Mesenchymal stem cell (in vitro differentiated cells and primary cell): ENCODE measurements around the gene NPTN.
A peak's percentile ranks its signal among the peaks of the same experiment; 100 is the strongest.

Source experiments
- DNase-seq: peaks from one replicate; pipeline ENCODE4 v3.0.0-alpha.2; 2013
- H2AFZ ChIP-seq: one replicate; pipeline ENCODE4 v1.6.1; 2013; ENCODE audit warnings: low read depth, mild to moderate bottlenecking, control low read depth, inconsistent platforms, low read length, moderate library complexity
- H2AK5ac ChIP-seq: 2 replicates; pipeline ENCODE4 v1.6.1; 2013; ENCODE audit warnings: low read length, moderate library complexity, mild to moderate bottlenecking, inconsistent platforms; ENCODE audit not compliant: severe bottlenecking
- H2BK120ac ChIP-seq: one replicate; pipeline ENCODE4 v1.6.1; 2013; ENCODE audit warnings: low read depth, mild to moderate bottlenecking, inconsistent platforms, low read length, moderate library complexity
- H2BK12ac ChIP-seq, 2 experiments: one replicate each; pipeline ENCODE4 v1.6.1; 2013; ENCODE audit warnings: inconsistent platforms in 2 of 2, low read length in 2 of 2, mild to moderate bottlenecking in 2 of 2, moderate library complexity in 2 of 2, control low read depth in 1 of 2
- H2BK15ac ChIP-seq: one replicate; pipeline ENCODE4 v1.6.1; 2013; ENCODE audit warnings: mild to moderate bottlenecking, low read depth, inconsistent platforms; ENCODE audit not compliant: poor library complexity, severe bottlenecking
- H2BK5ac ChIP-seq: 2 replicates; pipeline ENCODE4 v1.6.1; 2013; ENCODE audit warnings: low read depth, mild to moderate bottlenecking, low read length, control low read depth, inconsistent platforms; ENCODE audit not compliant: poor library complexity, severe bottlenecking
- H3K14ac ChIP-seq, 2 experiments: one replicate each; pipeline ENCODE4 v1.6.1; 2013; ENCODE audit warnings: inconsistent platforms in 2 of 2, low read length in 2 of 2, control low read depth in 1 of 2, mild to moderate bottlenecking in 1 of 2, moderate library complexity in 1 of 2
- H3K18ac ChIP-seq, 2 experiments: one replicate each; pipeline ENCODE4 v1.6.1; 2013; ENCODE audit warnings: inconsistent platforms in 2 of 2, low read length in 2 of 2, control low read depth in 1 of 2, low read depth in 1 of 2, mild to moderate bottlenecking in 1 of 2
- H3K23ac ChIP-seq, 2 experiments: one replicate each; pipeline ENCODE4 v1.6.1; 2013; ENCODE audit warnings: inconsistent platforms in 2 of 2, low read length in 2 of 2, mild to moderate bottlenecking in 2 of 2, moderate library complexity in 2 of 2, control low read depth in 1 of 2
- H3K27ac ChIP-seq: 2 replicates; pipeline ENCODE4 v1.5.1; 2013; ENCODE audit warnings: mild to moderate bottlenecking, moderate library complexity, low read length, control low read depth, inconsistent platforms; ENCODE audit not compliant: poor library complexity, severe bottlenecking
- H3K27me3 ChIP-seq, 2 experiments: 2 replicates each; pipeline versions ENCODE4 v1.6.1 to v1.7.0; 2013; ENCODE audit warnings: low read length in 2 of 2, mild to moderate bottlenecking in 2 of 2, moderate library complexity in 2 of 2, control low read depth in 1 of 2, inconsistent platforms in 1 of 2; ENCODE audit not compliant: control insufficient read depth in 1 of 2, insufficient read depth in 1 of 2
- H3K36me3 ChIP-seq, 2 experiments: 2 replicates each; pipeline versions ENCODE4 v1.6.1 to v1.7.0; 2013; ENCODE audit warnings: low read length in 2 of 2, control low read depth in 1 of 2, inconsistent platforms in 1 of 2, low read depth in 1 of 2, mild to moderate bottlenecking in 1 of 2; ENCODE audit not compliant: insufficient read depth in 2 of 2, control insufficient read depth in 1 of 2
- H3K4ac ChIP-seq, 2 experiments: one replicate each; pipeline ENCODE4 v1.6.1; 2013; ENCODE audit warnings: inconsistent platforms in 2 of 2, low read length in 2 of 2, mild to moderate bottlenecking in 2 of 2, moderate library complexity in 2 of 2, control low read depth in 1 of 2, low read depth in 1 of 2
- H3K4me1 ChIP-seq: 2 replicates; pipeline ENCODE4 v1.6.1; 2013; ENCODE audit warnings: low read depth, low read length, control low read depth; ENCODE audit not compliant: control insufficient read depth, insufficient read depth
- H3K4me2 ChIP-seq: 2 replicates; pipeline ENCODE4 v1.6.1; 2013; ENCODE audit warnings: low read length, mild to moderate bottlenecking, inconsistent platforms; ENCODE audit not compliant: poor library complexity, severe bottlenecking
- H3K4me3 ChIP-seq, 2 experiments: 2 replicates each; pipeline versions ENCODE4 v1.5.1 to v1.7.0; 2013; ENCODE audit warnings: low read length in 2 of 2, mild to moderate bottlenecking in 2 of 2, control low read depth in 1 of 2, low read depth in 1 of 2; ENCODE audit not compliant: insufficient read depth in 1 of 2
- H3K79me1 ChIP-seq: replicated peaks from 2 replicates; pipeline ENCODE4 v1.6.1; 2013; ENCODE audit warnings: mild to moderate bottlenecking, control low read depth, low read length, inconsistent platforms; ENCODE audit not compliant: poor library complexity, severe bottlenecking
- H3K9ac ChIP-seq: 2 replicates; pipeline ENCODE4 v1.7.0; 2013; ENCODE audit warnings: mild to moderate bottlenecking, low read length, moderate library complexity
- H3K9me3 ChIP-seq: 2 replicates; pipeline ENCODE4 v1.7.0; 2013; ENCODE audit warnings: mild to moderate bottlenecking, low read length; ENCODE audit not compliant: control insufficient read depth
- H4K8ac ChIP-seq: one replicate; pipeline ENCODE4 v1.6.1; 2013; ENCODE audit warnings: inconsistent platforms, mild to moderate bottlenecking, low read length, moderate library complexity
- H4K91ac ChIP-seq: one replicate; pipeline ENCODE4 v1.6.1; 2013; ENCODE audit warnings: mild to moderate bottlenecking, low read length, inconsistent platforms
- WGBS: methylation state at CpG from one replicate; pipeline ENCODE4 v1.1.7; 2013; ENCODE audit warnings: mixed read lengths; 5-methylcytosine and 5-hydroxymethylcytosine counted together

NPTN gene

DNA sequence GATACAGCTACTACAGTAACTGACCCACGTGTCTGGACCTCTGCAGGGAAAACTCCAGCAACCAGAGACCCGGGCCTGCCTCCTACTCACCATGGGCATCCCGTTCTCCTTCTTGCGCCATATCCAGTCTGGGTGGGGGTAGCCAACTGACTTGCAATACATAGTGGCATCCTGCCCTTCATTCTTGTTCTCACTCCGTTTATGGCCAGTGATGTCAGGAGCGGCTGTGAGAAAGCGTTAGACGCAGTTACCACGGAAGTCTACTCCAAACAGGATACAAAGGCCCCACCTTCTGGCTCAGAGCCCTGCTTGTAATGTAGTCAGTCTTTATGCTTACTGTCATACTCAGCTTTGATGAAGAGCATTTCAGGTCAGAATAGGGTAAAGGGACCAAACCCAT lies 59.6 kb downstream of the NPTN start:
- 87% methylated on average over 9 of the region's 9 CpGs for WGBS

DNA sequence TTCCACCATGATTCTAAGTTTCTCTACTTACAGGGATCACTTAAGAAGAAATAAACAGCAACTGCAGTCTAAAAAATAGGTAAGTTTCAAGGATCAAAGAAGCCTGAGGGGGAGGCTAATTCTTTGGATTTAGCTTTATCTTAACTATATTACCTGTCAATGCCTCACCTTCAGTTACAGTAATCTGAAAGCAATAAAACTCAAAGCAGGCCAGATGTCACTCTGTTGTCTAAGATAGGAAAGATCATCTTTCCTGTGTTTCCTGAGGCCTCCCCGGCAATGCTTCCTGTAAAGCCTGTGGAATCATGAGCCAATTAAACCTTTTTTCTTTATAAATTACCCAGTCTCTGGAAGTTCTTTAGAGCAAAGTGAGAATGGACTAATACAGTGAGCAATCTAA lies 60.2 kb downstream of the NPTN start:
- Histone ChIP-seq H3K14ac (no peak overlapping the region), H3K23ac (no peak overlapping the region), H3K27ac (no peak overlapping the region), H3K18ac (no peak overlapping the region), H2BK15ac (no peak overlapping the region), H2AFZ (no peak overlapping the region), H3K4me1 (peaks cover 23% of the 10 kb centered on the region), H2BK5ac (no peak overlapping the region), H2AK5ac (no peak overlapping the region), H4K91ac (no peak overlapping the region), H3K4me2 (no peak overlapping the region), H3K79me1 (peaks cover 28% of the 10 kb centered on the region), H3K36me3 (peaks cover 27 to 90% of the 10 kb centered on the region in 2 experiments), H2BK12ac (no peak overlapping the region), H2BK120ac (no peak overlapping the region), H3K9me3 (no peaks in the 10 kb centered on the region), H3K4me3 (no peak overlapping the region), H3K9ac (no peak overlapping the region), H3K4ac (no peak overlapping the region), H4K8ac (no peak overlapping the region), H3K27me3 (no peaks in the 10 kb centered on the region)
- no peak for DNase-seq
- WGBS, result 100% methylated on average over 1 of the region's 1 CpG

More for the DNA sequence above, 59.6 kb downstream of the NPTN start:
- Histone ChIP-seq H2BK15ac (no peak overlapping the region), H3K4me1 (peaks cover 24% of the 10 kb centered on the region), H4K8ac (no peak overlapping the region), H3K9me3 (no peaks in the 10 kb centered on the region), H2BK5ac (no peak overlapping the region), H3K4me2 (no peak overlapping the region), H2BK12ac (no peak overlapping the region), H3K14ac (no peak overlapping the region), H3K4ac (no peak overlapping the region), H3K18ac (no peak overlapping the region), H2AK5ac (peak overlapping the region; percentile 20), H3K27me3 (no peaks in the 10 kb centered on the region), H3K9ac (no peak overlapping the region), H3K36me3 (peaks cover 23 to 89% of the 10 kb centered on the region in 2 experiments), H2BK120ac (no peak overlapping the region), H3K27ac (no peak overlapping the region), H3K4me3 (no peak overlapping the region), H3K23ac (no peak overlapping the region), H3K79me1 (peaks cover 25% of the 10 kb centered on the region), H4K91ac (no peak overlapping the region), H2AFZ (no peak overlapping the region)
- DNase-seq, result peak; percentile 60

DNA sequence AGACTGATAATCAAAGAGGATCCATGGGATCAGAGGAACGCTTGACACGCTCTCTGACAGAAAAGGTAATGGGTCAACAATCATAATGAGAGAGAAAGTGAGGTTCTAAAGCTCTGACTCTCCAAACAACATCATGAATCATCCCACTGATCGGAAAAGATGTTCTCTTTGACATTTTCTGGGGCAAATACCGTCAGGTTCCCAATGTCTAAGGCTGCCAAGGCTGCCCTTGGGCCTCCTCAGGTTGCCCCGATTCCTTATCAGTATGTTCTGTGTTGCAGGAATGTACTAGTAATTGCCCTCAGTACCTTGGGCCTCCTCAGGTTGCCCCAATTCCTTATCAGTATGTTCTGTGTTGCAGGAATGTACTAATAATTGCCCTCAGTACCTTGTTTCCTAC lies 60.9 kb downstream of the NPTN start:
- no peak overlapping the region for H2AK5ac ChIP-seq
- no peak overlapping the region for H3K4me2 ChIP-seq
- H2BK15ac ChIP-seq, result no peak overlapping the region
- H3K79me1 ChIP-seq, result peaks cover 29% of the 10 kb centered on the region
- no peak for DNase-seq
- no peaks in the 10 kb centered on the region for H3K27me3 ChIP-seq
- no peak overlapping the region for H4K91ac ChIP-seq
- H3K9me3 ChIP-seq, result no peaks in the 10 kb centered on the region
- no peak overlapping the region for H2BK120ac ChIP-seq
- no peak overlapping the region for H2AFZ ChIP-seq
- no peak overlapping the region for H4K8ac ChIP-seq
- H3K14ac ChIP-seq, result no peak overlapping the region
- H3K4me1 ChIP-seq, result peaks cover 23% of the 10 kb centered on the region
- no peak overlapping the region for H3K23ac ChIP-seq
- H2BK12ac ChIP-seq, result no peak overlapping the region
- H3K27ac ChIP-seq, result no peak overlapping the region
- H3K4me3 ChIP-seq, result no peak overlapping the region
- 94% methylated on average over 5 of the region's 5 CpGs for WGBS
- no peak overlapping the region for H3K9ac ChIP-seq
- H2BK5ac ChIP-seq, result no peak overlapping the region
- H3K36me3 ChIP-seq, result peaks cover 30 to 92% of the 10 kb centered on the region in 2 experiments
- H3K18ac ChIP-seq, result no peak overlapping the region
- no peak overlapping the region for H3K4ac ChIP-seq

GRCh38 chr15:73571346-73571745 lies 61.8 kb downstream of the NPTN start:
- Histone ChIP-seq H2AK5ac (no peak overlapping the region), H3K4me3 (no peak overlapping the region)

More at GRCh38 chr15:73571346-73571745, 61.8 kb downstream of the NPTN start:
- no peak overlapping the region for H3K4me2 ChIP-seq
- H3K4ac ChIP-seq, result no peak overlapping the region
- H2BK120ac ChIP-seq, result no peak overlapping the region
- no peak overlapping the region for H2AFZ ChIP-seq
- H3K23ac ChIP-seq, result no peak overlapping the region
- H3K9me3 ChIP-seq, result no peaks in the 10 kb centered on the region
- no peak overlapping the region for H2BK5ac ChIP-seq
- H4K91ac ChIP-seq, result no peak overlapping the region
- H3K27ac ChIP-seq, result peak overlapping the region; percentile 94
- no peak overlapping the region for H2BK15ac ChIP-seq
- peaks cover 23% of the 10 kb centered on the region for H3K4me1 ChIP-seq
- 75% methylated on average over 5 of the region's 5 CpGs for WGBS
- peaks cover 29% of the 10 kb centered on the region for H3K79me1 ChIP-seq
- no peak for DNase-seq
- no peak overlapping the region for H4K8ac ChIP-seq
- no peaks in the 10 kb centered on the region for H3K27me3 ChIP-seq
- no peak overlapping the region for H2BK12ac ChIP-seq
- H3K9ac ChIP-seq, result no peak overlapping the region
- peaks cover 32 to 97% of the 10 kb centered on the region in 2 experiments for H3K36me3 ChIP-seq
- H3K14ac ChIP-seq, result no peak overlapping the region
- no peak overlapping the region for H3K18ac ChIP-seq
